WTC11 (cell line): ENCODE results near the gene GABRB1. TPM values are rescaled to one million over a fixed set of nuclear protein-coding genes. Genes with fewer than 3 reads are reported as not detected.

Experiments used
- ATAC-seq: fragments of 200-7000 bp; cut with Tn5 transposase; 2 replicates; pipeline ENCODE4 v1.10.0; 2021; ENCODE audit warnings: mild to moderate bottlenecking, moderate library complexity
- CTCF ChIA-PET: fragments of 300-600 bp; sonication (Branson Sonifier 250); formaldehyde crosslinking; loops from one replicate; lab custom pipeline; 2021; ENCODE audit warnings: antibody characterized with exemption; lab: Charles Lee
- POLR2A ChIA-PET: fragments of 350-600 bp; sonication (Branson Sonifier 250); formaldehyde crosslinking; loops from one replicate; lab custom pipeline; 2021; ENCODE audit warnings: antibody characterized with exemption; lab: Charles Lee
- DNase-seq: peaks from one replicate; pipeline ENCODE4 v3.0.0; 2021; ENCODE audit warnings: low spot score
- H3K27ac Mint-ChIP-seq: 2 replicates; pipeline ENCODE4 v1.8.0; 2021; ENCODE audit warnings: mixed read lengths
- H3K27me3 Mint-ChIP-seq: 2 replicates; pipeline ENCODE4 v1.8.0; 2021; ENCODE audit warnings: low read depth, mild to moderate bottlenecking, moderate library complexity, mixed read lengths
- H3K36me3 Mint-ChIP-seq: 2 replicates; pipeline ENCODE4 v1.8.0; 2021; ENCODE audit warnings: mixed read lengths
- H3K4me1 Mint-ChIP-seq: 2 replicates; pipeline ENCODE4 v1.8.0; 2022; ENCODE audit warnings: mixed read lengths
- H3K4me3 Mint-ChIP-seq: 2 replicates; pipeline ENCODE4 v1.8.0; 2021; ENCODE audit warnings: mild to moderate bottlenecking, moderate library complexity, mixed read lengths
- H3K9me3 Mint-ChIP-seq: 2 replicates; pipeline ENCODE4 v1.8.0; 2021; ENCODE audit warnings: mixed read lengths
- FOXJ3 ChIP-seq: sonication (generic); formaldehyde crosslinking; IDR thresholded peaks from 2 replicates; pipeline ENCODE4 v1.9.0; 2021; ENCODE audit warnings: missing genetic modification reagents, mild to moderate bottlenecking, borderline replicate concordance
- FOXP4 ChIP-seq: sonication (generic); formaldehyde crosslinking; IDR thresholded peaks from 2 replicates; pipeline ENCODE4 v1.8.0; 2022; ENCODE audit warnings: mild to moderate bottlenecking, missing genetic modification reagents
- KAT7 ChIP-seq: sonication (generic); formaldehyde crosslinking; IDR thresholded peaks from 2 replicates; pipeline ENCODE4 v1.8.1; 2023; ENCODE audit warnings: missing genetic modification reagents, mild to moderate bottlenecking, borderline replicate concordance
- MAX ChIP-seq: sonication (generic); formaldehyde crosslinking; IDR thresholded peaks from 2 replicates; pipeline ENCODE4 v1.8.0; 2022; ENCODE audit warnings: mild to moderate bottlenecking, missing genetic modification reagents
- MXD4 ChIP-seq: fragments of 250-450 bp; sonication (Bioruptor Pico); IDR thresholded peaks from 2 replicates; pipeline ENCODE4 v1.8.0; 2021; ENCODE audit warnings: mild to moderate bottlenecking, moderate library complexity, borderline replicate concordance
- NFATC4 ChIP-seq: fragments of 250-450 bp; sonication (Bioruptor Pico); IDR thresholded peaks from 2 replicates; pipeline ENCODE4 v1.9.0; 2021; ENCODE audit warnings: mild to moderate bottlenecking
- PRDM15 ChIP-seq: sonication (generic); formaldehyde crosslinking; IDR thresholded peaks from 2 replicates; pipeline ENCODE4 v1.8.0; 2022; ENCODE audit warnings: missing genetic modification reagents
- RORB ChIP-seq: fragments of 250-450 bp; sonication (Bioruptor Pico); IDR thresholded peaks from 2 replicates; pipeline ENCODE4 v1.9.0; 2021; ENCODE audit warnings: mild to moderate bottlenecking
- SMAD3 ChIP-seq: sonication (generic); formaldehyde crosslinking; IDR thresholded peaks from 2 replicates; pipeline ENCODE4 v1.8.0; 2022; ENCODE audit warnings: missing genetic modification reagents, mild to moderate bottlenecking, borderline replicate concordance
- SMAD4 ChIP-seq: sonication (generic); formaldehyde crosslinking; IDR thresholded peaks from 2 replicates; pipeline ENCODE4 v1.8.0; 2022; ENCODE audit warnings: mild to moderate bottlenecking, missing genetic modification reagents
- STAT6 ChIP-seq: sonication (generic); formaldehyde crosslinking; conservative IDR thresholded peaks from 2 replicates; pipeline ENCODE4 v1.8.1; 2023; ENCODE audit warnings: mild to moderate bottlenecking, low read depth, missing genetic modification reagents, moderate library complexity
- USF1 ChIP-seq: sonication (generic); formaldehyde crosslinking; IDR thresholded peaks from 2 replicates; pipeline ENCODE4 v1.8.0; 2022; ENCODE audit warnings: mild to moderate bottlenecking, missing genetic modification reagents
- ZNF263 ChIP-seq: sonication (generic); formaldehyde crosslinking; IDR thresholded peaks from 2 replicates; pipeline ENCODE4 v1.8.1; 2022; ENCODE audit warnings: low read depth, mild to moderate bottlenecking, moderate library complexity, missing genetic modification reagents
- total RNA-seq: library from RNA; stranded (reverse); gene quantifications from 3 replicates; pipeline ENCODE4 v1.2.3, GENCODE V29; 2021
- TF ChIP-seq, protein P1 (sequence below): sonication (generic); formaldehyde crosslinking; IDR thresholded peaks from 2 replicates; pipeline ENCODE4 v1.8.1; 2022; ENCODE audit warnings: low read depth, missing genetic modification reagents, borderline replicate concordance
- TF ChIP-seq, protein P2 (sequence below): fragments of 250-450 bp; sonication (Bioruptor Pico); IDR thresholded peaks from 2 replicates; pipeline ENCODE4 v1.9.0; 2021; ENCODE audit warnings: moderate library complexity, mild to moderate bottlenecking, inconsistent platforms, borderline replicate concordance

Gene GABRB1
- total RNA-seq, 1 experiment from 2014 or later: 0.66 TPM

- H3K27me3 Mint-ChIP-seq: no peaks in the 10 kb centered on the region
- no peak overlapping the region for H3K4me3 Mint-ChIP-seq
- TF ChIP-seq NFATC4 (CRISPR knock-in tag) (no peak), STAT6 (CRISPR knock-in tag) (no peak), FOXJ3 (CRISPR knock-in tag) (no peak), PRDM15 (CRISPR knock-in tag) (no peak), MXD4 (no peak)
- ATAC-seq: no peak
- no peak overlapping the region for H3K27ac Mint-ChIP-seq
- CTCF ChIA-PET: no interaction called here
- DNase-seq: no peak
- H3K4me1 Mint-ChIP-seq: peaks cover 5% of the 10 kb centered on the region; the same call in 1 of the 2 replicates
- no peaks in the 10 kb centered on the region for H3K36me3 Mint-ChIP-seq
- H3K9me3 Mint-ChIP-seq: peaks cover 3% of the 10 kb centered on the region; the same call in 1 of the 2 replicates
- POLR2A ChIA-PET: no interaction called here
Measured at GRCh38 chr4:47275595-47275994, 244.2 kb downstream of the GABRB1 start.

DNA sequence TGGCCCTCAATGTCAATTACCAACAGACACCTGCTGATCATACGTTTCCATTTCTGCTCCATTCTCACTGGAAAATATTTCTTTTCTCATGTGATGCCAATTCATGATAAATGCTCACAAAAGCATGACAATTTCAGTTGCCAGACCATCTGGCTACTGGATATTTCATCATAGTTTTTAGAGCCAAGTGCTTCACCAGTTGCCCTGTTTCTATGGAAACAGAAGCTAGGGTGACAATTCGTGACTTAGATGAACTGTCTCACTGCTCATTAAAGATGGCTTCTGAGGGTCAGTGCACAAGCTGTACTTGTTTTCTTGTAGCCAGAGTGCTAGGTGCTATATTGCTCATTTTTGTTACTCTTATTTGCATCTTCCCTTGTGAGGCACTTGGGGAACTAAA is 247.3 kb downstream of the GABRB1 start:
- Mint-ChIP-seq H3K36me3 (no peaks in the 10 kb centered on the region), H3K27me3 (no peaks in the 10 kb centered on the region), H3K4me3 (no peak overlapping the region), H3K27ac (no peak overlapping the region), H3K4me1 (peaks cover 8% of the 10 kb centered on the region; the same call in 1 of the 2 replicates), H3K9me3 (peaks cover 6% of the 10 kb centered on the region; the same call in 1 of the 2 replicates)
- POLR2A ChIA-PET: no interaction called here
- ATAC-seq (no peak), DNase-seq (no peak)
- CTCF ChIA-PET: no interaction called here
- no peak for TF ChIP-seq FOXJ3 (CRISPR knock-in tag)
- no peak for TF ChIP-seq MAX (CRISPR knock-in tag)
- TF ChIP-seq, protein P1, sequence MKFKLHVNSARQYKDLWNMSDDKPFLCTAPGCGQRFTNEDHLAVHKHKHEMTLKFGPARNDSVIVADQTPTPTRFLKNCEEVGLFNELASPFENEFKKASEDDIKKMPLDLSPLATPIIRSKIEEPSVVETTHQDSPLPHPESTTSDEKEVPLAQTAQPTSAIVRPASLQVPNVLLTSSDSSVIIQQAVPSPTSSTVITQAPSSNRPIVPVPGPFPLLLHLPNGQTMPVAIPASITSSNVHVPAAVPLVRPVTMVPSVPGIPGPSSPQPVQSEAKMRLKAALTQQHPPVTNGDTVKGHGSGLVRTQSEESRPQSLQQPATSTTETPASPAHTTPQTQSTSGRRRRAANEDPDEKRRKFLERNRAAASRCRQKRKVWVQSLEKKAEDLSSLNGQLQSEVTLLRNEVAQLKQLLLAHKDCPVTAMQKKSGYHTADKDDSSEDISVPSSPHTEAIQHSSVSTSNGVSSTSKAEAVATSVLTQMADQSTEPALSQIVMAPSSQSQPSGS (CRISPR knock-in tag): no peak
- TF ChIP-seq FOXP4: no peak
- TF ChIP-seq KAT7 (CRISPR knock-in tag): no peak
- TF ChIP-seq SMAD3 (CRISPR knock-in tag): no peak
- no peak for TF ChIP-seq ZNF263 (CRISPR knock-in tag)
- no peak for TF ChIP-seq RORB (CRISPR knock-in tag)
- no peak for TF ChIP-seq USF1 (CRISPR knock-in tag)
- no peak for TF ChIP-seq SMAD4 (CRISPR knock-in tag)
- TF ChIP-seq NFATC4 (CRISPR knock-in tag): no peak
- TF ChIP-seq, protein P2, sequence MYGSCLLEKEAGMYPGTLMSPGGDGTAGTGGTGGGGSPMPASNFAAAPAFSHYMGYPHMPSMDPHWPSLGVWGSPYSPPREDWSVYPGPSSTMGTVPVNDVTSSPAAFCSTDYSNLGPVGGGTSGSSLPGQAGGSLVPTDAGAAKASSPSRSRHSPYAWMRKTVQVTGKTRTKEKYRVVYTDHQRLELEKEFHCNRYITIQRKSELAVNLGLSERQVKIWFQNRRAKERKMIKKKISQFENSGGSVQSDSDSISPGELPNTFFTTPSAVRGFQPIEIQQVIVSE (CRISPR knock-in tag): no peak
